ENCODE results near the gene THSD4.

Gene THSD4

GRCh38 chr15:71463156-71463665 lies 347.9 kb downstream of the THSD4 start:
- no peak for FAIRE-seq

DNA sequence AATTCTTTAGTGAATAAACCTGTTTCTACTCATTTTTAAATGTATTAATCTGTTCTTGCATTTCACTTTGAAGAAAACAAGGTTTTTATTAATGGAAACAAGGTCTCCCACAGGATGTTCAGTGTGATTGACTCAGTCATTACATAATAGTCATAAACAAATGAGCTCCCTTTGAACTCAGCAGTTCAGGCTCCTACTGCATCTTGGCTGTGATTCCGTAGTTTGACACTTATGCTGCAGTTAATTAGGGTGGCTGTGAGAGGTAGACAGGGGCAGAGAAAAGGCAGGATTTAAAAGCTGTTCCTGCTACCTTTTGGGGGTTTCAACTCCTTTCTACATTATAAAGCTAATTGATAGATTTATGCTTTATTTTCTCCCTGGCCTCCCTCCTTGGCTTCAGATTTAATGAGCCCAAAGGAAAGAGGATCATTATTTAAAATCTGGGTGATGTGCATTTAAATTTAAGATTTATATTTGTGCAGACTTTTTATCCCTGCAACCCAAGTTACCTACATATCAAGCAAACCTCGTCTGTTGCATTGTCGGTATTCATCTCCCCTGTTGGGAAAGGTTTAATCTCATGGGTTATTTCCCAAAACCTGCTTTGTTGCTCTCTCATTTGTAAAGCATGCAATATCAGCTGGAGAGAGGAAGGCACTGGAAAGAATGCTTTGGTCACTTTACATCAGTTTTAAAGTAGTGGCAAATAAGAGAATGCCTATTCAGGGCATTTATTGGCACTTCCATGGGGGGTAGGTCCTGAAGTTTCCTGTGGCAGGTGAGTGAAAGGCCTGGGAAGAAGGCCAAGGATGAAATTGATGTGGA lies 350.1 kb downstream of the THSD4 start:
- no peak for FAIRE-seq

DNA sequence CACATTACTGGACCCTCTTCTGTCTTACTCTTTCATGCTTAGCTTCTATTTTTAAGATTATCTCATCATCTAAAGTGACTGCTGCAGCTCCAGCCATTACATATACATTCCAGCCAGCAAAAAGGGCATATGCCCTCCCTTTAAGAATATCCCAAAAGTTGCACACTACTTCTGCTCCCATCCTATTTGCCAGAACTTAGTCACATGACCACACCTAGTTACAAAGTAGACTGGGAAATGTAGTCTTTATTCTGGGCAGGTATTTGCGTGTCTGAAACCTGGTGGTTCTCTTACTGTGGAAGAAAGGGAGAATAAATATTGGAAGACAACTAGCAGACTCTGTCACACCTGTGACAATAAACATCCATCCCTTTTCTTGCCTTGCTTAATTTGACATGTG lies 353.4 kb downstream of the THSD4 start:
- no peak for FAIRE-seq

DNA sequence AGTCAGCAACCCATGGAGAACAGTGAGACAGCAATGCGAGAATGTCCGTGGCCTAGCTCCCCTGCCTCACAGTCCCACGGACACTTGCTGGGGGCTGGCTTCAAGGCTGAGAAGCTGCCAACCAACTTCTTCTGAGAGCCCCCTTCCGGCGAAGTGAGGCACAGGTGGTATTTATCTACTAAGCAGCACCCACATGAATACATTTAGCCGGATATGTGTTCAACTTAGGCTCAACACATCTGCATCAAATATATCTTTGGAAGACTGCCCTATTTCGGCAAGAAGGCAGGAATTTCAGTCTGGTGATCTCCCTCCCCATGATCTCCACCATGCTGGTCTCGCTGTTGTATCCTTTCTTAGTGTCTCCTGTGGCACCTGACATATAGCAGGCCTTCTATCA lies 354.1 kb downstream of the THSD4 start:
- no peak for FAIRE-seq

- FAIRE-seq = no peak
Measured at GRCh38 chr15:71471347-71471746, 356.1 kb downstream of the THSD4 start.

- FAIRE-seq = no peak
Measured at GRCh38 chr15:71472566-71472965, 357.3 kb downstream of the THSD4 start.

DNA sequence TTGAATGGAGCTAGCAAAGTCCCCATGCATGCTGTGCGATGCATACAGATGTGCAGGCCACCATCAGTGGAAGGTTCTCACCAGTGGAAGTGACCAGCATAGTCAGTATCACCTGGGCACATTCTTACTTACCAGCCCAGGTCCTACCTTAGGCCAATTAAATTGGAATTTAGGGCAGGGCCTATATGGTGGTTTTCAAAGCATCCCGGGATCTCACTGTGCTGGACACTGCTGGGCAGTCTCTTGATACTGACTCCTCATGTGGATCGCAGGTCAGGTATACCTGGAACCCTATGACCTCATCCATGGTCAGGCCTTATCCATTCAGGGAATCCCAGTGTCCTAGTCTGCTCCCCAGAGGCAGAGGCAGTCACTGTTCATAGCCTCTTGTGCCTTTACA lies 358.5 kb downstream of the THSD4 start:
- no peak for FAIRE-seq

DNA sequence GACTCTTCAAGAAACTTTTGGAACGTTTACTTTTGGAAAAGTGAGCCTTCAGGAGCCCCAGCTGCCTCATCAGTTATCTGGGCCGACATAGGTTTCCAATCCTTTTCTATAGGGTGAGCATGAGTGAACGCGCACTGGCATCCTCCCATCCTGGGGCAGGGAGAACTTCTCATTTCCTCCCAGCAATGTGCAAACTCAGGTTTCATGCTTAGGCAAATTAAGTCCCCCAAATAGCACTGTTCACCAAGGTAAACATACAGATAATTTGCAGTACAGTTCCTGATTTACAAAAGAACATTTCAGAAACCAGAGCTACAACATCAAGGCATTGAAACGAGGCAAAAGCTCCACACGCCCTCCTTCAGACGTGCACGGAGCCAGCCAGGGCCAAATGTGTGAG lies 361.6 kb downstream of the THSD4 start:
- FAIRE-seq = no peak

GRCh38 chr15:71480556-71480955 lies 365.3 kb downstream of the THSD4 start:
- FAIRE-seq = no peak

DNA sequence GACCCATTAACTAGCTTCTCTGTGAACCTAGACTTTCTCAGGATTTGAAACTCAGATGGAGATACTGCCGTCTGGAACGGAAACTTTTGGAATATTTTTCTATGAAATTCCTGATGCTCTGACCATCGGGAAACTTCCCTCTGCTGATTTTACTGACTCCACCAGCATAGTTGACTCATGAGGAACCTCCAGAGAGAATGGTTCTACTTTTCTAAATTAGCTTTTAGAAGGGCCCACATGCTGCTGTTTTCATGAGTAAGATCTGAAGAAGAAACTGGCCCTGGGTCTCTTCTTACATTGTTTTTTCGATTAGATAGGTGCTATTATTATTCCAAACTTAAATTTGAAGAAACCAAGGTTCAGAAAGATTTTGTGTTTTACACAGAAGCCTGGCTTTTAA lies 368.8 kb downstream of the THSD4 start:
- FAIRE-seq = no peak

DNA sequence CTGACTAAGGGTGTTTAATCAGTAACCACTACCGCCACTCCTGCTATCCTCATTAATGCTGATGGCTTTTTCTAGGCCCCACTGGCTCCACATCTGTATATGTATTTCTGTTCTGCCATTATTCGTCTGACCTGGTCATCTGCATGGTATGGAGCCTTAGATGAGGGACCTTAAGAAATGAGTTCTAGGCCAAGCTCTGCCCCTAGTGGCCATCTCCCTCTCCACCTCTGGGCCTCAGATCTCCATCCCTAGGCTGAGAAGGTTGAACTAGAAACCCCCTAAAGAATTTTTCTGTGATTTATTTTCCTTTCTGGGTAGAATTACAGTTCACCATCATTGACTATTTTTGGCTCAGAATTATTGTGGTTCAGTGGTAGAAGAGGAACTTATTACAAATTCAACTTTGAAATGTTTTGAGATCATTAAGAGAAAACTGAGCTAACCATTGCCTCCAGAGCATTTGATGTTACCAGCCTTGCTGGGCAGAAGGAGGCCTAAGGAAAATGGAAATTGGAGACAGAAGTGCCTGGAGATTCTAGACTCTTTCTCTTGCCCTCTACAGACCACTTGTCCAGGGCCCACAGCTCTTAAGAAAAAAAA lies 369.9 kb downstream of the THSD4 start:
- FAIRE-seq = no peak

DNA sequence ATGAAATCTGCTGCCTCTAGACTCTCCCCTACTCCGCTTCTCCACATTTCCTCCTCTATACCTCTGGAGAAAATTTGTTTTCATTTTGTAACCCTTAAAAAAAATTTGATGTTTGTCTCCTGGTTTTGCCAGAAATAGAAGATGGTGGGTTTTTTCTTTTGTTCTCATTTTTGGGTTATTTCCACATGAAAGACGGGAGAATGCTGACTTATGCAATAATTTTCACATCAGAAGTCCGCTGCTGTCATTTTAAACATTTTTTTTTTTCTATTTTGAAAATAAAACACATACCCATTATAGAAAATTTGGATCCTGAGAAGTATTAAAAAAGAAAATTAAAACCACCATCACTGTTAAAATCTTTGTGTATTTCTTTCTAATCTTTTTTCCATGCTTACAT lies 374.3 kb downstream of the THSD4 start:
- FAIRE-seq = no peak

GRCh38 chr15:71493526-71493925 lies 378.3 kb downstream of the THSD4 start:
- FAIRE-seq = no peak

- no peak for FAIRE-seq
Measured at GRCh38 chr15:71494563-71495397, 379.5 kb downstream of the THSD4 start.

GRCh38 chr15:71495398-71495780 lies 380.1 kb downstream of the THSD4 start:
- no peak for FAIRE-seq

DNA sequence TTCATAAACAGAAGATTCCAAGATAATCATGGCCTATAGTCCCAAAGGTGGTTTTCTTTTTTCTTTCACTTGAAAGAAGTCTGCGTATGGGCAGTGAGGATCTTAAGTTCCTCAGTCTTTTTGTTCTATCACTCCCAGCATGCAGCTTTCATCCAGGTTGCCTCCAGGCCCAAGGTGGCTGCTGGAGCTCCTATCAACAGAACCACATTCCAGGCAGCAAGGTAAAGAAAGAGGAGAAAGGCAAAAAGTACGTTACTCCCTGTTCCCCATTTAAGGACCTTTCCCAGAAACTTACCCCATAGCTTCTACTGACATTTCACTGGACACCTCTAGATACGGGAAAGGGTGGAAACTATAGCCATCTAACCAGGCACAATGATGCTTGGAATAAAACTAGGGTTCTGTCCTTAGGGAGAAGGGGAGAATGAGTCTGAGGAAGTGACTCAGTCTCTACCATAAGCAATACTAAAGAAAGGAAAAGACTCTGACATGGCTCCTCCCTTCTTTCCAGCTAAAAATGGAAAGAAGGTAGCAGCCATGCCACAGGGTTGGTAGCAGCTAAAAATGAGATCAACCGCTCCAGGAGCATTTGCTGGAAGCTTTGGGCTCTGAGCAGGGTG lies 381.2 kb downstream of the THSD4 start:
- FAIRE-seq = no peak

- no peak for FAIRE-seq
Measured at GRCh38 chr15:71501344-71502076, 386.2 kb downstream of the THSD4 start.

DNA sequence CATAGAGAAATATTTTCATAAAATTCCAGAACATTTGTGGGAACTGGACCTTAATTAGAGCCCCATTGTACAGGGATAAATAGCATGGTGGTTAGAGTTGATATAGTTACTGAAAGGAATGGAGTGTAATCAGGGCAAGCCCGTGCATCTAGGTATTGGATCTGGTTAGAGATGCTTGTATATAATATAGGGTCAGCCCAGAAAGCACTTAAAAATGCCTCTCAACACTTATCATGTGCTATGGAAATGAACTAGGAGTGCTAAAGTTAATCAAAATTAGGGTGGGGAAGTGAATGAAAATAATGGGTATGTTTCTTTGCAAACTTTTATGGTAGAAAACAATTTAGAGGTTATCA lies 386.8 kb downstream of the THSD4 start:
- FAIRE-seq = no peak

GRCh38 chr15:71505962-71506361 lies 390.7 kb downstream of the THSD4 start:
- FAIRE-seq = no peak

GRCh38 chr15:71506946-71507345 lies 391.7 kb downstream of the THSD4 start:
- no peak for FAIRE-seq

- no peak for FAIRE-seq
Measured at GRCh38 chr15:71508081-71508682, 392.9 kb downstream of the THSD4 start.

- FAIRE-seq = no peak
Measured at GRCh38 chr15:71509139-71509538, 393.9 kb downstream of the THSD4 start.
